H1 (cell line): ENCODE measurements around the gene C22orf23. TPM values are rescaled to one million over a fixed set of nuclear protein-coding genes. Genes with fewer than 3 reads are reported as not detected.

ENCODE experiments used
- CTCF ChIA-PET: fragments of 300-600 bp; sonication (Branson Sonifier 250); formaldehyde crosslinking; loops from one replicate; lab custom pipeline; 2021; ENCODE audit not compliant: partially characterized antibody; lab: Charles Lee
- POLR2A ChIA-PET: fragments of 300-600 bp; sonication (Branson Sonifier 250); formaldehyde crosslinking; loops from one replicate; lab custom pipeline; 2021; ENCODE audit warnings: inconsistent platforms; ENCODE audit not compliant: partially characterized antibody; lab: Charles Lee
- DNase-seq, 2 experiments: peaks; one replicate each; pipeline versions ENCODE4 v3.0.0 to v3.0.0-alpha.2; 2010 to 2022; ENCODE audit warnings: low spot score in 2 of 2, low read depth in 1 of 2, mixed read lengths in 1 of 2
- FAIRE-seq: peaks from 2 replicates; lab custom pipeline; 2011; peaks lifted over from hg19 to GRCh38; lab: Jason Lieb, UNC
- H2AFZ ChIP-seq: 2 replicates; pipeline ENCODE4 v1.8.1; 2012; ENCODE audit warnings: low read length, inconsistent platforms
- H2AK5ac ChIP-seq: 2 replicates; pipeline ENCODE4 v1.6.1; 2013; ENCODE audit warnings: low read depth, low read length
- H2BK120ac ChIP-seq: replicated peaks from 2 replicates; pipeline ENCODE3; 2013; ENCODE audit warnings: low read depth, low read length, inconsistent platforms
- H2BK12ac ChIP-seq: 2 replicates; pipeline ENCODE4 v1.6.1; 2013; ENCODE audit warnings: low read depth, low read length
- H2BK15ac ChIP-seq: 2 replicates; pipeline ENCODE4 v1.6.1; 2013; ENCODE audit warnings: low read length
- H2BK20ac ChIP-seq: 2 replicates; pipeline ENCODE4 v1.6.1; 2013; ENCODE audit warnings: low read length
- H2BK5ac ChIP-seq: 2 replicates; pipeline ENCODE4 v1.6.1; 2013; ENCODE audit warnings: low read depth, low read length
- H3K14ac ChIP-seq: 2 replicates; pipeline ENCODE4 v1.6.1; 2013; ENCODE audit warnings: inconsistent platforms; ENCODE audit not compliant: insufficient read length
- H3K18ac ChIP-seq: 2 replicates; pipeline ENCODE4 v1.6.1; 2013; ENCODE audit warnings: low read length; ENCODE audit errors: extremely low read depth
- H3K23ac ChIP-seq: 2 replicates; pipeline ENCODE4 v1.6.1; 2013; ENCODE audit warnings: inconsistent platforms; ENCODE audit not compliant: insufficient read length
- H3K23me2 ChIP-seq: 2 replicates; pipeline ENCODE4 v1.6.1; 2013; ENCODE audit warnings: low read depth, low read length
- H3K27ac ChIP-seq: 2 replicates; pipeline ENCODE4 v1.6.1; 2011; ENCODE audit warnings: low read depth, low read length, inconsistent platforms
- H3K27me3 ChIP-seq, 4 experiments: replicated peaks in 1 of 4; 1 replicate in 1 of 4; 2 replicates in 3 of 4; pipeline versions ENCODE4 v1.6.1 to v1.8.1; 2011 to 2013; ENCODE audit warnings: low read length in 3 of 4, mild to moderate bottlenecking in 3 of 4, inconsistent platforms in 2 of 4, mixed read lengths in 2 of 4, moderate library complexity in 1 of 4; ENCODE audit not compliant: control insufficient read depth in 3 of 4, insufficient read depth in 3 of 4; ENCODE audit errors: extremely low read depth in 1 of 4
- H3K36me3 ChIP-seq, 4 experiments: 2 replicates each; pipeline versions ENCODE4 v1.6.1 to v1.8.1; 2011 to 2013; ENCODE audit warnings: mild to moderate bottlenecking in 4 of 4, low read length in 3 of 4, moderate library complexity in 2 of 4, control low read depth in 1 of 4, inconsistent platforms in 1 of 4; ENCODE audit not compliant: insufficient read depth in 4 of 4, control insufficient read depth in 2 of 4
- H3K4ac ChIP-seq: replicated peaks from 2 replicates; pipeline ENCODE3; 2013; ENCODE audit warnings: low read length, low read depth, mixed read lengths, inconsistent platforms; ENCODE audit not compliant: insufficient read length
- H3K4me1 ChIP-seq, 4 experiments: replicated peaks in 1 of 4; 1 replicate in 1 of 4; 2 replicates in 3 of 4; pipeline versions ENCODE4 v1.6.1 to v1.8.1; 2011 to 2013; ENCODE audit warnings: low read length in 3 of 4, inconsistent platforms in 2 of 4, mixed read lengths in 1 of 4; ENCODE audit not compliant: insufficient read depth in 4 of 4, control insufficient read depth in 3 of 4
- H3K4me2 ChIP-seq, 2 experiments: 2 replicates each; pipeline versions ENCODE4 v1.6.1 to v1.8.1; 2011 to 2013; ENCODE audit warnings: low read depth in 2 of 2, low read length in 2 of 2, control low read depth in 1 of 2, inconsistent platforms in 1 of 2, mild to moderate bottlenecking in 1 of 2; ENCODE audit not compliant: insufficient read depth in 1 of 2
- H3K4me3 ChIP-seq, 4 experiments: fragments of 200-600, 300-600 bp in 1 of 4; sonication (generic), shearing (Covaris generic), sonication (Bioruptor Twin) in 1 of 4; 2 replicates each; pipeline versions ENCODE4 v1.5.1 to v1.8.1; 2011 to 2016; ENCODE audit warnings: low read length in 4 of 4, low read depth in 3 of 4, control low read depth in 2 of 4, inconsistent platforms in 2 of 4, mild to moderate bottlenecking in 2 of 4, mixed read lengths in 1 of 4, moderate library complexity in 1 of 4; ENCODE audit not compliant: insufficient read depth in 2 of 4; ENCODE audit errors: extremely low read depth in 1 of 4
- H3K56ac ChIP-seq: replicated peaks from 2 replicates; pipeline ENCODE3; 2013; ENCODE audit warnings: low read depth, mild to moderate bottlenecking, mixed read lengths, low read length, inconsistent platforms; ENCODE audit not compliant: insufficient read length
- H3K79me1 ChIP-seq: 2 replicates; pipeline ENCODE4 v1.6.1; 2013; ENCODE audit warnings: low read depth, low read length, control low read depth
- H3K79me2 ChIP-seq, 2 experiments: 2 replicates each; pipeline versions ENCODE4 v1.6.1 to v1.8.1; 2012 to 2013; ENCODE audit warnings: low read length in 2 of 2, mild to moderate bottlenecking in 2 of 2, inconsistent platforms in 1 of 2; ENCODE audit not compliant: insufficient read depth in 2 of 2, control insufficient read depth in 1 of 2
- H3K9ac ChIP-seq, 4 experiments: replicated peaks in 1 of 4; 1 replicate in 1 of 4; 2 replicates in 3 of 4; pipeline versions ENCODE4 v1.6.1 to v1.8.1; 2011 to 2013; ENCODE audit warnings: low read depth in 3 of 4, low read length in 3 of 4, control low read depth in 2 of 4, mild to moderate bottlenecking in 2 of 4, moderate library complexity in 2 of 4, inconsistent platforms in 1 of 4; ENCODE audit errors: extremely low read depth in 1 of 4
- H3K9me3 ChIP-seq, 2 experiments: 2 replicates each; pipeline versions ENCODE4 v1.6.1 to v1.8.1; 2012 to 2013; ENCODE audit warnings: mild to moderate bottlenecking in 2 of 2, moderate library complexity in 2 of 2, control low read depth in 1 of 2, inconsistent platforms in 1 of 2, low read depth in 1 of 2, low read length in 1 of 2, mixed read lengths in 1 of 2; ENCODE audit not compliant: insufficient read depth in 2 of 2
- H4K20me1 ChIP-seq, 2 experiments: replicated peaks in 1 of 2; 2 replicates each; pipeline versions ENCODE3 to v1.8.1; 2011 to 2013; ENCODE audit warnings: inconsistent platforms in 2 of 2, low read length in 2 of 2, mild to moderate bottlenecking in 1 of 2; ENCODE audit not compliant: insufficient read depth in 2 of 2, control insufficient read depth in 1 of 2
- H4K5ac ChIP-seq: 2 replicates; pipeline ENCODE4 v1.6.1; 2013; ENCODE audit warnings: low read length, low read depth, mixed read lengths, inconsistent platforms; ENCODE audit not compliant: insufficient read length
- H4K8ac ChIP-seq: 2 replicates; pipeline ENCODE4 v1.8.0; 2013; ENCODE audit warnings: mild to moderate bottlenecking, moderate library complexity, low read length, inconsistent platforms; ENCODE audit not compliant: insufficient read depth; ENCODE audit errors: extremely low read depth
- H4K91ac ChIP-seq: replicated peaks from 2 replicates; pipeline ENCODE3; 2013; ENCODE audit warnings: low read length, mixed read lengths, inconsistent platforms; ENCODE audit not compliant: insufficient read length
- JUN ChIP-seq: IDR thresholded peaks from 2 replicates; pipeline ENCODE4 v1.6.1; 2011; ENCODE audit warnings: low read depth, mild to moderate bottlenecking, improper control_type of control experiment, low read length
- SAP30 ChIP-seq: fragments of 300-600 bp; sonication (generic); IDR thresholded peaks from 2 replicates; pipeline ENCODE4 v1.7.1; 2012; ENCODE audit warnings: low read length, moderate library complexity, mild to moderate bottlenecking, inconsistent platforms; ENCODE audit not compliant: insufficient read depth, insufficient replicate concordance
- WGBS, 2 experiments: shearing (Covaris generic) in 1 of 2; methylation state at CpG; one replicate each; pipeline versions ENCODE4 v1.1.6 to v1.1.7; 2013 to 2015; ENCODE audit warnings: low lambda C conversion rate in 2 of 2, mixed read lengths in 2 of 2, inconsistent platforms in 1 of 2, low coverage in 1 of 2, missing lambda C conversion rate in 1 of 2; ENCODE audit not compliant: insufficient replicate concordance in 2 of 2, insufficient coverage in 1 of 2, insufficient read length in 1 of 2; ENCODE audit errors: extremely low coverage in 1 of 2, missing lambda C conversion rate in 1 of 2; 5-methylcytosine and 5-hydroxymethylcytosine counted together
- polyA plus RNA-seq, 7 experiments: library from polyadenylated mRNA; depleted of rRNA in 3 of 7; stranded (reverse) in 5 of 7; unstranded in 2 of 7; fragments of >200 nt in 5 of 7; fragments of 200-250 nt in 2 of 7; gene quantifications; 1 replicate in 5 of 7; 2 replicates in 1 of 7; 4 replicates in 1 of 7; pipeline versions ENCODE4 v1.2.1 to v1.2.3, GENCODE V29; 2011 to 2013; ENCODE audit warnings: missing spikeins in 2 of 7, mixed read lengths in 2 of 7
- total RNA-seq: library from RNA; stranded (reverse); fragmentation: NEBNext Ultra II Directional; extraction: Animal tissue kit (Norgen Biotek cat#: 25700); gene quantifications from 2 replicates; pipeline ENCODE4 v1.2.1, GENCODE V29; 2021

The C22orf23 gene
- total and polyA plus RNA-seq, 2 of the 8 experiments (the other 6 are each of a cell fraction or from before 2014, with no cell fraction given) = 0.50 to 0.54 TPM

- no peak overlapping the region for H3K14ac ChIP-seq
- WGBS, 2 experiments = 94% methylated on average over 5 of the region's 5 CpGs; no CpG with 5 or more reads in 1 of the 2 experiments
- DNase-seq (no peak), FAIRE-seq (no peak)
- no peak overlapping the region for H2AK5ac ChIP-seq
- H3K4me2 ChIP-seq = no peak overlapping the region
- no peak overlapping the region for H2BK12ac ChIP-seq
- ChIA-PET POLR2A (interaction anchor here (0.7 to 8.4 kb wide), 5 partner anchors 9 to 30 kb away, joined by 3 to 36 read pairs (median 3); partner anchors contain the start of gene MICALL1), CTCF (interaction anchor here (0.5 to 3.6 kb wide), 6 partner anchors 14 to 52 kb away, joined by 3 to 13 read pairs (median 4); no protein-coding TSS in a partner anchor)
- no peaks in the 10 kb centered on the region for H3K79me1 ChIP-seq
- H2BK20ac ChIP-seq = no peak overlapping the region
- H2AFZ ChIP-seq = no peak overlapping the region
- peaks cover 2 to 6% of the 10 kb centered on the region in 2 experiments for H4K20me1 ChIP-seq
- no peaks in the 10 kb centered on the region for H3K9me3 ChIP-seq
- H3K27ac ChIP-seq = no peak overlapping the region
- no peak overlapping the region for H4K8ac ChIP-seq
- H4K91ac ChIP-seq = no peak overlapping the region
- no peak overlapping the region for H3K9ac ChIP-seq
- no peak overlapping the region for H4K5ac ChIP-seq
- peaks cover 0 to 4% (median 0%) of the 10 kb centered on the region in 4 experiments; a peak in 3 of 7 replicates for H3K4me1 ChIP-seq
- H3K4ac ChIP-seq = no peak overlapping the region
- H3K56ac ChIP-seq = no peak overlapping the region
- H2BK5ac ChIP-seq = no peak overlapping the region
- no peak for TF ChIP-seq JUN
- no peak for TF ChIP-seq SAP30
- TF ChIP-seq, all 59 proteins: peak for 0
- H3K36me3 ChIP-seq = peaks cover 0 to 26% (median 5%) of the 10 kb centered on the region in 4 experiments; a peak in 4 of 8 replicates
- no peaks in the 10 kb centered on the region for H3K79me2 ChIP-seq
- no peak overlapping the region for H3K23ac ChIP-seq
- no peaks in the 10 kb centered on the region for H3K23me2 ChIP-seq
- no peak overlapping the region for H3K4me3 ChIP-seq
- no peaks in the 10 kb centered on the region for H3K27me3 ChIP-seq
- no peak overlapping the region for H3K18ac ChIP-seq
- H2BK120ac ChIP-seq = no peak overlapping the region
- no peak overlapping the region for H2BK15ac ChIP-seq
Observed at GRCh38 chr22:37916311-37916710, 37.1 kb downstream of the C22orf23 start.
